Measurements from ENCODE around the gene OR7A5. TPM values are rescaled to one million over a fixed set of nuclear protein-coding genes. Genes with fewer than 3 reads are reported as not detected.
"Not testable (repeated sequence)": the region's sequence is repeated elsewhere in the genome, so short reads cannot be mapped to it uniquely, and the experiment has no call there.

Gene OR7A5
- total and polyA plus RNA-seq, 2 experiments from 2014 or later: not detected

- TF ChIP-seq, protein P1, sequence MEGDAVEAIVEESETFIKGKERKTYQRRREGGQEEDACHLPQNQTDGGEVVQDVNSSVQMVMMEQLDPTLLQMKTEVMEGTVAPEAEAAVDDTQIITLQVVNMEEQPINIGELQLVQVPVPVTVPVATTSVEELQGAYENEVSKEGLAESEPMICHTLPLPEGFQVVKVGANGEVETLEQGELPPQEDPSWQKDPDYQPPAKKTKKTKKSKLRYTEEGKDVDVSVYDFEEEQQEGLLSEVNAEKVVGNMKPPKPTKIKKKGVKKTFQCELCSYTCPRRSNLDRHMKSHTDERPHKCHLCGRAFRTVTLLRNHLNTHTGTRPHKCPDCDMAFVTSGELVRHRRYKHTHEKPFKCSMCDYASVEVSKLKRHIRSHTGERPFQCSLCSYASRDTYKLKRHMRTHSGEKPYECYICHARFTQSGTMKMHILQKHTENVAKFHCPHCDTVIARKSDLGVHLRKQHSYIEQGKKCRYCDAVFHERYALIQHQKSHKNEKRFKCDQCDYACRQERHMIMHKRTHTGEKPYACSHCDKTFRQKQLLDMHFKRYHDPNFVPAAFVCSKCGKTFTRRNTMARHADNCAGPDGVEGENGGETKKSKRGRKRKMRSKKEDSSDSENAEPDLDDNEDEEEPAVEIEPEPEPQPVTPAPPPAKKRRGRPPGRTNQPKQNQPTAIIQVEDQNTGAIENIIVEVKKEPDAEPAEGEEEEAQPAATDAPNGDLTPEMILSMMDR (IDR thresholded peaks at IDR 0.05; ENCODE audit: low read depth, low read length): no peak
Observed at GRCh38 chr19:14798760-14799159, 36.2 kb downstream of the OR7A5 start.

DNA sequence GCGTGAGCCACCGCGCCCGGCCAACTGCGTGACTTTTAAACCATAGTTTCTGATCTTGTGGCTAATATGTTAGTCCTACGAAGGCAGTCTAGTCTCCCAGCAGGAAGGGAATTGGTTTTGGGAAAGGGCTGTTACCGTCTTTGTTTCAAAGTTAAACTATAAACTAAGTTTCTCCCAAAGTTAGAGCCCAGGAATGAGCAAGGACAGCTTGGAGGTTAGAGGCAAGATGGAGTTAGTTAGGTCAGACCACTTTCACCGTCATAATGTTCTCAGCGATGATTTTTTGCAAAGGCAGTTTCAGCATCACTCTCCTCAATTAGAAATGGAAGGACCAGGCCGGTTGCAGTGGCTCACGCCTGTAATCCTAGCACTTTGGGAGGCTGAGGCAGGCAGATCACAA lies 39.0 kb downstream of the OR7A5 start:
- H3K36me3 ChIP-seq: no peaks in the 10 kb centered on the region
- H3K27me3 ChIP-seq: no peaks in the 10 kb centered on the region
- TF ChIP-seq, protein P1 (IDR thresholded peaks at IDR 0.05; ENCODE audit: low read depth, low read length): no peak
- H3K9me3 ChIP-seq (ENCODE audit: low read depth): no peaks in the 10 kb centered on the region
- no peak overlapping the region for H3K27ac ChIP-seq
- H3K4me1 ChIP-seq (ENCODE audit: low read depth): no peaks in the 10 kb centered on the region
- H3K4me3 ChIP-seq: no peak overlapping the region
- no peak for DNase-seq (ENCODE audit: low read depth in 1 of 2, low spot score in 1 of 2)

More at GRCh38 chr19:14798760-14799159, 36.2 kb downstream of the OR7A5 start:
- Histone ChIP-seq H3K4me3 (no peak overlapping the region), H3K27ac (no peak overlapping the region), H3K9me3 (ENCODE audit: low read depth) (no peaks in the 10 kb centered on the region), H3K27me3 (no peaks in the 10 kb centered on the region), H3K4me1 (ENCODE audit: low read depth) (no peaks in the 10 kb centered on the region), H3K36me3 (no peaks in the 10 kb centered on the region)
- DNase-seq (ENCODE audit: low read depth in 1 of 2, low spot score in 1 of 2): no peak

GRCh38 chr19:14795078-14795721 lies 39.8 kb downstream of the OR7A5 start:
- TF ChIP-seq, protein P1 (IDR thresholded peaks at IDR 0.05; ENCODE audit: low read depth, low read length): no peak
- no peaks in the 10 kb centered on the region for H3K9me3 ChIP-seq (ENCODE audit: low read depth)
- DNase-seq (ENCODE audit: low read depth in 1 of 2, low spot score in 1 of 2): no peak

DNA sequence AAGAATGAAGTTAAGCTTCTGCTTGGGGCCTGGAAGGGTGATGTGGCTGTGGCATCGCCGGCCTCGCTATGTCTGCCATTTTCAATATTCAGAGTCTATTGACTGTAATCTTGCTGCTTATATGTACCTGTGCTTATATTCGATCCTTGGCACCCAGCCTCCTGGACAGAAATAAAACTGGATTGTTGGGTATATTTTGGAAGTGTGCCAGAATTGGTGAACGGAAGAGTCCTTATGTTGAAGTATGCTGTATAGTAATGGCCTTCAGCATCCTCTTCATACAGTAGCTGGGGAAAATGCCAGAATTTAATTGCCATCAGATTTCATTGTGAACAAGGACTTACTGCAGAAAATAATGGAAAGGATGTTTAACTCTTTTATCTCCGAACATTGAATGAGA lies 42.7 kb downstream of the OR7A5 start:
- DNase-seq (ENCODE audit: low read depth in 1 of 2, low spot score in 1 of 2); H3K36me3 ChIP-seq; H3K4me1 ChIP-seq (ENCODE audit: low read depth); H3K9me3 ChIP-seq (ENCODE audit: low read depth); H3K4me3 ChIP-seq; H3K27ac ChIP-seq; H3K27me3 ChIP-seq: not testable (repeated sequence)

More at GRCh38 chr19:14795078-14795721, 39.8 kb downstream of the OR7A5 start:
- no peaks in the 10 kb centered on the region for H3K36me3 ChIP-seq
- no peaks in the 10 kb centered on the region for H3K4me1 ChIP-seq (ENCODE audit: low read depth)
- no peak overlapping the region for H3K27ac ChIP-seq
- no peaks in the 10 kb centered on the region for H3K27me3 ChIP-seq
- no peak overlapping the region for H3K4me3 ChIP-seq

- H3K4me3 ChIP-seq: no peak overlapping the region
- no peaks in the 10 kb centered on the region for H3K27me3 ChIP-seq
- H3K36me3 ChIP-seq: no peaks in the 10 kb centered on the region
- H3K4me1 ChIP-seq (ENCODE audit: low read depth): no peaks in the 10 kb centered on the region
- TF ChIP-seq, protein P1 (IDR thresholded peaks at IDR 0.05; ENCODE audit: low read depth, low read length): peak; percentile 90
- H3K27ac ChIP-seq: no peak overlapping the region
- peak; percentile 25 to 57 for DNase-seq (ENCODE audit: low read depth in 1 of 2, low spot score in 1 of 2)
- no peaks in the 10 kb centered on the region for H3K9me3 ChIP-seq (ENCODE audit: low read depth)
Observed at GRCh38 chr19:14786421-14786851, 48.5 kb downstream of the OR7A5 start.

DNA sequence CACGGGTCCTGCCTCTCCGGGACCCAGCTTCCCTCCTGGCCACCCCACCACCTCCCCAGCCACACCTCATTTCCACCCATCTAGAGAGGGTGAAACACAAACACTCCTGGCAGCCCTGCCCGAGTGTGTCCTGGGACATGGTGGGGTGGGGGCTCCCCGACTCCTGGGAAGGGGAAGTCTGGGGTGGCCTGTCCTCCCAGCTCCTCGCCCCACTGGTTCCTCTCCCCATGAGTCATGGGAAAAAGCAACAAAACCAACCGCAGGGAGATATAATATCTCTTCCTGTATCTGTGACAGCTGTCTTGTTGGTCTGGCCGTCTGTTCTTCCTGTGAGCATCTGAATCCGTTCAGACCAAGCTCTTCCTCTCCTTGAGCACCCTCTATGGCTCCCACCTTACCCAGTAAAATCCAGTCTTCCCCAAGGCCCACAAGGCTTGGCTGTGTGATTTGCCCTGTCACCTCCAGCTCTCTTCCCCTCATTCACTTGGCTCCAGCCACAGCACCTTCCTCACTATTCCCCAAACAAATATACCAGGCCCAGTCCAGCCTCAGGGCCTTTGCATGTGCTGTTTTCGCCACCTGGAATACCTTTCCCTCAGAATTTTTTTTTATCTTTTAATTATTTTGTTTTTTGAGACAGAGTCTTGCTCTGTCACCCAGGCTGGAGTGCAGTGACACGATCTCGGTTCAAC lies 49.7 kb downstream of the OR7A5 start:
- not testable (repeated sequence) for H3K4me1 ChIP-seq (ENCODE audit: low read depth); H3K9me3 ChIP-seq (ENCODE audit: low read depth); H3K27ac ChIP-seq; H3K4me3 ChIP-seq; H3K36me3 ChIP-seq; H3K27me3 ChIP-seq
- DNase-seq (ENCODE audit: low read depth in 1 of 2, low spot score in 1 of 2): peak in 1 of 2 donors; percentile 84

GRCh38 chr19:14784730-14785101 lies 50.3 kb downstream of the OR7A5 start:
- peak in 1 of 2 donors; percentile 93 for DNase-seq (ENCODE audit: low read depth in 1 of 2, low spot score in 1 of 2)
- not testable (repeated sequence) for H3K36me3 ChIP-seq; H3K27ac ChIP-seq; H3K27me3 ChIP-seq; H3K4me1 ChIP-seq (ENCODE audit: low read depth); H3K4me3 ChIP-seq; H3K9me3 ChIP-seq (ENCODE audit: low read depth)

DNA sequence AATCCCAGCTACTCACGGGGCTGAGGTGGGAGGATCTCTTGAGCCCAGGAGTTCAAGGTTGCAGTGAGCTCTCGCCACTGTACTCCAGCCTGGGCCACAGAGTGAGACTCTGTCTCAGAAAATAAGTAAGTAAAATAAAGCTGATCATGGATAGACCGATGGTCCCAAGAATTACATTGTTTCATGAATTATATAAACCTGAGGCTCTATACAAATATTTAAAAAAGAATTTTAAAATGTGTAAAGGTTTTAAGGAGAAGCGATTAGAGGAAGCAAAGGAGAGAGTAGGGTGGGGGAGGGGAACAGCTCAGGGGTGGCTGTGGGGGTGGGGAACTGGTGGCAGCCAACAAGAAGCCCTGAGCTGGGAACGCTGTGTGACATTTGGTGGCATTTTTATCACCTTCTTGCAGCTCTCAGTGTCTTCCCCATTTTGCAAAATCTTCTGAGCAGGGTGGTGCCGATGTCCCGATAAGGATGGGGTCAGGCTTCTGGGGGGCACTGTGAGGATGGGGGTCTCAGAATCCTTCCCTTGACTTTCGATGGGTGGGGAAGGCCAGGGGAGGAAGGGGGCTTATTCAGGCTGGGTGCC lies 51.5 kb downstream of the OR7A5 start:
- H3K27me3 ChIP-seq; H3K4me3 ChIP-seq; DNase-seq (ENCODE audit: low read depth in 1 of 2, low spot score in 1 of 2); H3K9me3 ChIP-seq (ENCODE audit: low read depth); H3K36me3 ChIP-seq; H3K27ac ChIP-seq; H3K4me1 ChIP-seq (ENCODE audit: low read depth): not testable (repeated sequence)
